ENCODE measurements around the gene STAM. TPM values are rescaled to one million over a fixed set of nuclear protein-coding genes. Genes with fewer than 3 reads are reported as not detected.

Gene STAM
- total and polyA plus RNA-seq, 2 donors (not counting 3 experiments of a cell fraction or from before 2014, with no cell fraction given), result 17.7 to 20.0 TPM

GRCh38 chr10:17669185-17669872, 25.4 kb downstream of the STAM start:
- POLR2A ChIA-PET, result no interaction called here
- no peaks in the 10 kb centered on the region for H3K9me3 ChIP-seq (replicated peaks; ENCODE audit: control insufficient read depth, insufficient read depth, low read length)
- no peaks in the 10 kb centered on the region for H3K9me1 ChIP-seq (replicated peaks; ENCODE audit: control insufficient read depth, extremely low read depth, insufficient read depth, low read length)
- no peaks in the 10 kb centered on the region for H4K20me1 ChIP-seq (replicated peaks; ENCODE audit: control insufficient read depth, extremely low read depth, insufficient read depth, low read length)
- intact Hi-C loops (cut with micrococcal nuclease) (no loop called here), dilution Hi-C loops (cut with MboI; ENCODE audit: extremely low pct_ligation_motif_present, low sequenced_read_pairs) (no loop called here)
- no peak overlapping the region for H2AFZ ChIP-seq (ENCODE audit: low read depth, low read length)
- DNase-seq (ENCODE audit: low read depth, low spot score) (no peak), FAIRE-seq (no peak)
- no TSS peak for BruUV-seq (replicated peaks)
- peaks cover 29% of the 10 kb centered on the region for H3K79me2 ChIP-seq (ENCODE audit: control insufficient read depth, insufficient read depth, low read length)
- no peaks in the 10 kb centered on the region for H3K36me3 ChIP-seq (ENCODE audit: control insufficient read depth in 2 of 2, extremely low read depth in 1 of 2, insufficient read depth in 2 of 2, low read length in 2 of 2)
- no peak overlapping the region for H3K27ac ChIP-seq (ENCODE audit: insufficient read depth, low read depth, low read length)
- H3K4me2 ChIP-seq (ENCODE audit: insufficient read depth, low read length), result no peak overlapping the region
- no peak for TF ChIP-seq GATA2 (IDR thresholded peaks at IDR 0.05; ENCODE audit: insufficient read depth, insufficient read length, low read depth, low read length)
- TF ChIP-seq JUN (IDR thresholded peaks at IDR 0.05; ENCODE audit: borderline replicate concordance, insufficient read depth, insufficient read length, low read depth), result no peak
- no peak for TF ChIP-seq FOS (IDR thresholded peaks at IDR 0.05; ENCODE audit: borderline replicate concordance, insufficient read depth, low read length)
- no peak for TF ChIP-seq MAX (IDR thresholded peaks at IDR 0.05; ENCODE audit: insufficient read depth, insufficient read length)
- TF ChIP-seq MYC (IDR thresholded peaks at IDR 0.05; ENCODE audit: low read depth, low read length), result no peak
- TF ChIP-seq CTCF (IDR thresholded peaks at IDR 0.05; ENCODE audit: extremely low read depth in 1 of 2, insufficient read depth in 1 of 2, low read depth in 1 of 2, low read length in 2 of 2), result no peak
- no peak for TF ChIP-seq POLR2AphosphoS5 (IDR thresholded peaks at IDR 0.05; ENCODE audit: insufficient read depth, low read depth, low read length)
- TF ChIP-seq EZH2 (IDR thresholded peaks at IDR 0.05; ENCODE audit: borderline replicate concordance, low read depth, low read length, severe bottlenecking), result no peak
- no peak for TF ChIP-seq POLR2A (IDR thresholded peaks at IDR 0.05; ENCODE audit: low read depth, low read length)
- peaks cover 12% of the 10 kb centered on the region for H3K4me1 ChIP-seq (ENCODE audit: control insufficient read depth, extremely low read depth, insufficient read depth, low read length)
- CTCF ChIA-PET, result no interaction called here
- no peak overlapping the region for H3K9ac ChIP-seq (replicated peaks; ENCODE audit: extremely low read depth, insufficient read depth, low read length)
- H3K4me3 ChIP-seq (replicated peaks in 1 of 3; ENCODE audit: insufficient read depth in 1 of 3, low read depth in 1 of 3, low read length in 3 of 3), result no peak overlapping the region
- H3K27me3 ChIP-seq (ENCODE audit: control insufficient read depth in 2 of 2, insufficient read depth in 2 of 2, low read length in 2 of 2), result no peaks in the 10 kb centered on the region
